ENCODE measurements around the gene SORCS1.
"Not testable (repeated sequence)": the region's sequence is repeated elsewhere in the genome, so short reads cannot be mapped to it uniquely, and the experiment has no call there.

Gene SORCS1

DNA sequence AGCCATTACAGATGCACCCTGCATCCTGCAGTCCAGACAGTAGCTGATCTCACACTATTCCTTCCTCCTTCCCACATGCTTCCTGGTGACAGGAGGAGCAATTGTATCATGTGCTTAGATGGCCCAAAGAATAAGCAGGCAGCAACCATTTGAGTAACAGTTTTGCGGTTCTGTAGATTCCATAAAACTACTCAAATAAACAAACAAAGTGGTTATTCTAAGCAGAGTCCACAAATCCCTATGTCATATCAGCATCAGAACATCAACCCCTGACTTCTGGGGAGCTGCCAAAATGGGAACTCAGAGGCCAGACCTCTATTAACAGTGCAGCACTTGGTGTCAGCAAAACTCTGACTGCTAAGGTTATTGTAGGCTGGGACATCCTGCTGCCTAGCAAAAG lies 226.0 kb downstream of the SORCS1 start:
- no peak for DNase-seq

DNA sequence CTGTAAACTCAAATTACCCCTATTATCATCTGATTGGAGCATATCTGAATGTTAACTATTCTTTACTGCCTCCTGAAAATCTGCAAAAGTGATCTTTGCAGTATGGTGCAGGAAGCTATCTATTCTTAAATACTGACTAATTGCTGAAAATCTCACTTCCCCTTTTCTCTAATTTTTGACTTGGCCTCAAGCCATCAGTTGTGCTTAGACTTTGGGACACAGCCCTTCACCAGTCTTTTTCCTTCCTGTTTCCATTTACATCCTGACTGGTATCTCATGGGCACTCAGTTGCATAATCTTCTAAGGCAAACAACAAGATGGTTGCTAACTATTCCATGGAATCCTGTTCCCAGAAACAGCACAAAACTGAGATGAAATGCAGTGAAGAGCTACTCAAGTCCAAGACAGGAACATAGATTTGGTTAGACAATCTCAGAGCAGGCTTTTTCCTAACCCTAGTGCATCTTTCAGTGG lies 228.5 kb downstream of the SORCS1 start:
- no peak for DNase-seq

GRCh38 chr10:106931853-106932249 lies 232.7 kb downstream of the SORCS1 start:
- no peak for DNase-seq

- no peak for DNase-seq
These were observed 233.2 kb downstream of the SORCS1 start for GRCh38 chr10:106931159-106931852.

GRCh38 chr10:106930751-106931150 lies 233.8 kb downstream of the SORCS1 start:
- DNase-seq: no peak

- no peak for DNase-seq
These were observed 235.1 kb downstream of the SORCS1 start for GRCh38 chr10:106929291-106929895.

DNA sequence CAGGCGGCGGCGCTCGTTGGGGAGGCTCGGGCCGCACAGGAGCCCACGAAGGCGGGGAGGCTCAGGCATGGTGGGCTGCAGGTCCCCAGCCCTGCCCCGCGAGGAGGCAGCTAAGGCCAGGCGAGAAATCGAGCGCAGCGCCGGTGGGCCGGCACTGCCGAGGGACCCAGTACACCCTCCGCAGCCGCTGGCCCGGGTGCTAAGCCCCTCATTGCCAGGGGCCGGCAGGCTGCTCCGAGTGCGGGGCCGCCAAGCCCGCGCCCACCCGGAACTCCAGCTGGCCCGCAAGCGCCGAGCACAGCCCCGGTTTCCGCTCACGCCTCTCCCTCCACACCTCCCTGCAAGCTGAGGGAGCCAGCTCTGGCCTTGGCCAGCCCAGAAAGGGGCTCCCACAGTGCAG lies 236.4 kb downstream of the SORCS1 start:
- not testable (repeated sequence) for DNase-seq

DNA sequence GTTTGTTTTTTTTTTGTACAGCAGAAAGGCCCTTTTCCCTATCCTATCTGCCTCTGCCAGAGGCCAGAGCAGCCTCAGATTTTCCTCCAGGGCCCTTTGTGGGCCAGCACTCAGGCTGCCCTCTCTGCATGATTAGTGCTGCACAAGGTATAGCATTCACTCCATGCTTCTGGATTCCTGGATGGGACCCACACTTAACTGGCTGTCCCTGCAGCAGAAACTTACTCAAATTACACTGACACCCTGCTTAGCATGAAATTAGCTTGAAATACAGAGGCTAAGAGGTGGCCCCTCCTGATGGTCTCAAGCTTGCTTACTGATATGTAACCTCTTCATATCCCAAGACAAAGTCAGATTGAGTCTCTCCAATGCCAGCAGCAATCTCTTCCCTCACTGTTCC lies 239.3 kb downstream of the SORCS1 start:
- no peak for DNase-seq

- DNase-seq: no peak
These were observed 244.0 kb downstream of the SORCS1 start for GRCh38 chr10:106920538-106920937.

DNA sequence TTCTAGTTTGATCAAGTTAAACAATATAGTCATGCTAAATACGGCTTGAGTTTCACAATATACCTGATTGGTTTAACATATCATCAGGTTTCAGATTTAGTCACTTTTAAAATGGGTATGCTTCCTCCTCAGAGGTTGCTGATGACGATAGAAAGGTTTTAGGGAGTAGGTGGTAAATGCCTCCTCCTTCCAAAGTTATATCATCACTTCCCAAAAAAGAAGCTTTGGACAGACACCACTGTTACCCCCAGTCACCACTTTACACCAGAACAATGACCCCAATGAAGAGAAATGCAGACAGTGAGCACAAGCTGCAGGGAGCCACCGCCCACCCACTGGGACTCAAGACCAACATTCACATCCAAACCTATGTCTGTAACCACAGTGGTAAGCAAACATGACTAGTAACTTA lies 244.6 kb downstream of the SORCS1 start:
- DNase-seq: no peak

- DNase-seq: no peak
These were observed 247.0 kb downstream of the SORCS1 start for GRCh38 chr10:106917452-106918055.

GRCh38 chr10:106914016-106914415 lies 250.5 kb downstream of the SORCS1 start:
- DNase-seq: no peak

GRCh38 chr10:106913348-106913747 lies 251.2 kb downstream of the SORCS1 start:
- no peak for DNase-seq

GRCh38 chr10:106911096-106911495 lies 253.4 kb downstream of the SORCS1 start:
- no peak for DNase-seq

DNA sequence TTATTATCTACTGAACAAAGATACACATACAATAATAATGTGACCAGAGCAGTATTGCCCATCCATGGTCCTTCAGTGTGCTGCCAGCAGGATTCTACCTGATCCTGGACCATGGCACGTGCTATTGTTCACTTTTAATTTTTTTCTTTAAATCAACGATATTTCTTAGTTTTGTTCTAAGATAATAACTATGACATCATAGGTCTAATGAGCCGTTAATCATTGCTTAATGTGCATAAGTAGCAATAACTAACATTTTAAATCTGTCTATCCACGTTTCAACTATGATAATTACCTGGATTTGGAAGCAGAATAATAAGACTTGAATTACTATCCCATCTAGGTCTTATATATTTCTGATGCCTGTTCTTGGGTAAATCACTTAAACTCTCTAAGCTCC lies 253.8 kb downstream of the SORCS1 start:
- no peak for DNase-seq

- DNase-seq: no peak
These were observed 256.3 kb downstream of the SORCS1 start for GRCh38 chr10:106908225-106908624.

GRCh38 chr10:106904209-106904608 lies 260.3 kb downstream of the SORCS1 start:
- no peak for DNase-seq

DNA sequence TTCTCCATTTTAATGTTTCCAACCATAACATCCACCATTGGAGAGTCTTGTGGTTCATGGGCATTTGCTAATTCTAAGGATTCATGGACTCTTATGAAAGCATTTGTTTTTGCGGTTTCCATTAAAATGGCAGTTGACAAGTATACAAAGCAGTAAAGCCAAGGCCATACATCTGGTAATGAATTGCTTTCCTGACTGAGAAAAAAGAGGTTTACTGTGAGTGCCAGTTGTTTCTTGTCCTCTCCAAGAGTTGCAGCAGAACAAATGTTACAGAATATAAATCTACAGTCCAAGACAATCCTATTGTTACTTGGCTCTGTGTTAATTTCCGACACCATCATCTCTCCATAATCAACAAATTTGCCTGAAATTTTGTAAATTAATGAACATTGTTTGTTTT lies 261.3 kb downstream of the SORCS1 start:
- DNase-seq: no peak

- DNase-seq: no peak
These were observed 264.4 kb downstream of the SORCS1 start for GRCh38 chr10:106900016-106900652.

DNA sequence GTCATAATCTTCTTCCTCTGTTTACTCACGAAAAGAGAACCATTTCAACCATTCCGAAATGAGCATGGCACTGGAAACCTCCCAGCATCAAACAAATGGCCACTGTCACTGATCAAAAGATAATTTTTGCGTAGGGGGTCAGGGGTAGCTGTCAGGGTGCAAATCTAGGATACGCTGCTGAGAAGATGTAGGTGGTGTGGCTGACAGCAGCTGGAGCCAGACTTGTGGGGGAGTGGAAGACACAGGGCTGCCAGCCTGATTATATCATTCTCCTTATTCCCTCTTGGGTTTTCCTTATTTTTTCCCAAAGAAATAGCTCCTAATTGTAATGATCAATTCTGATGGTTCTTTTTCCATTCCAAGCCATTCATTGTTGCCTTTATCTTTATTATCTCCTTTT lies 266.1 kb downstream of the SORCS1 start:
- no peak for DNase-seq

DNA sequence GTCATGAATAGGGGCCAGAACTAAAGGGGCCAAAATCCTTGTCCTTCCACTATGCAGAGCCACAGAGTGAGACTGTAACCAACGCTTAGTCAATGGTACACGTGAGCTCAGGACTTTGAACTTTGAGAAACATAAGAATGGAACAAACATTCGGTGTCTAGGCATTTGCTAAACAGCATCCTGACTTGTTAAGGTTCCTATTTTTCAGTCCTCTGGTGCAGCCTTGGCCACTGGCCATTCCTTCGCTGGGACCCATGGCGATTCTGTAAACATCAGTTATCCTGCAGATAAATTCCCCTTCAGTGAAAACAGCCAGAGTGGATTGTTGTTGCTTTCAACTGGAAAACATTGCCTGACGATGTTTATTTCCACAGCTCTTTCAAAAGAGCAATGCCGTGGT lies 266.8 kb downstream of the SORCS1 start:
- no peak for DNase-seq

DNA sequence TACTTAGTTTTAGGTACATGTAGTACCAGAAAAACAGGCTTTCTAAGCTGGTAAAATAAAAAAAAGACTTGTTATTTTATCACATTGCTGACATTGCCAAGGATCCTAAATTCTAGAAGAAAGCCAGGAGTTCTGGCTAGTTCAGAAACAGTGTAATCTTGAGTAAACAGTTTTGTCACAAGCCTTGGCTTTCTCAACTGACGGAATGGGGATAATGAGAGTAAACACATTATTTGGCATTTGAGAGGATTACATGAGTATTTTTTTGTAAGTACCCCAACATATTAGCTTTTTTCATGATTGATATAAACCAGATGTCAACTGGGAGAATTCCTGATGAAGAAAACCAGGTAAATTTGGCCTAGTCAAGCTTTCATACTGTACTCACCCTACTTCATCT lies 269.8 kb downstream of the SORCS1 start:
- no peak for DNase-seq

DNA sequence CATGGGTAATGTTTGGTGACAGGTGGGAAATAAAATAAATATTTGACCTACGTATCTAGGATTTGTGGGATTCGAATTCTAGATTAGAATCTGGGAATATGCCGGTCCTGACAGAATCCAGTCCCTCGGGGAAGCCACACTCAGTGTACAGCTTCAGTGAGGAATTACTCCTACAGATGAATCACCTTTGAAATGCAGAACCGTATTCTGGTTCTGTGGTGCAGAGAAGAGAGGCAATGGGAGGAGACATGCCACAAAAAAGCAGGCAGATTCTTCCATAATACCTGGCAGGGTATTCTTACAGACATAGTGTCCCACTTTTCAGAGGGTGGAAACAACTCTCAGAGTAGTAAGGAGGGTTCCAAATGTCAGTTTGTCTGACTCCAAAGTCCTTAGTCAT lies 286.9 kb downstream of the SORCS1 start:
- DNase-seq: no peak

- no peak for DNase-seq
These were observed 290.0 kb downstream of the SORCS1 start for GRCh38 chr10:106874604-106874889.
